ENCODE data around the gene DAPK3.

The DAPK3 gene

GRCh38 chr19:4007021-4007835 lies 36.3 kb upstream of the DAPK3 start, which contains the start of gene PIAS4 (continued):
- TF ChIP-seq INSM2 (tag by site-specific recombination; IDR thresholded peaks at IDR 0.05) (peak; percentile 48; the same call in 1 of the 2 replicates), ZNF350 (tag by site-specific recombination; IDR thresholded peaks at IDR 0.05) (no peak), ZNF785 (tag by site-specific recombination; IDR thresholded peaks at IDR 0.05) (no peak), ZNF394 (tag by site-specific recombination; IDR thresholded peaks at IDR 0.05; ENCODE audit: borderline replicate concordance) (no peak), ZNF658 (tag by site-specific recombination; IDR thresholded peaks at IDR 0.05) (no peak), ZNF473 (tag by site-specific recombination; IDR thresholded peaks at IDR 0.05) (no peak), ZBTB10 (tag by site-specific recombination; IDR thresholded peaks at IDR 0.05) (peak; percentile 80), AEBP2 (tag by site-specific recombination; IDR thresholded peaks at IDR 0.05; ENCODE audit: borderline replicate concordance) (no peak), ZNF404 (tag by site-specific recombination; IDR thresholded peaks at IDR 0.05) (no peak), EGR2 (tag by site-specific recombination; IDR thresholded peaks at IDR 0.05; ENCODE audit: low read depth) (peak; percentile 55), MEIS1 (CRISPR knock-in tag; IDR thresholded peaks at IDR 0.05; ENCODE audit: borderline replicate concordance) (no peak), YY2 (tag by site-specific recombination; IDR thresholded peaks at IDR 0.05) (0 out of 2 replicates have a peak, but pooled peaks have one; percentile 23), ZNF426 (tag by site-specific recombination; IDR thresholded peaks at IDR 0.05) (no peak), ZNF391 (tag by site-specific recombination; IDR thresholded peaks at IDR 0.05; ENCODE audit: borderline replicate concordance, low read depth) (peak; percentile 79; the same call in 1 of the 2 replicates), ZNF341 (tag by site-specific recombination; IDR thresholded peaks at IDR 0.05; ENCODE audit: low read depth) (peak; percentile 71), ZBTB26 (tag by site-specific recombination; optimal IDR thresholded peaks at IDR 0.05) (peak; percentile 89), ZNF777 (tag by site-specific recombination; IDR thresholded peaks at IDR 0.05; ENCODE audit: borderline replicate concordance) (no peak), ZNF302 (tag by site-specific recombination; IDR thresholded peaks at IDR 0.05; ENCODE audit: low read depth) (no peak), PRDM2 (tag by site-specific recombination; IDR thresholded peaks at IDR 0.05; ENCODE audit: borderline replicate concordance) (no peak), ZSCAN30 (tag by site-specific recombination; IDR thresholded peaks at IDR 0.05) (no peak), ZNF24 (tag by site-specific recombination; IDR thresholded peaks at IDR 0.05) (0 out of 2 replicates have a peak, but pooled peaks have one; percentile 38), ZNF791 (tag by site-specific recombination; IDR thresholded peaks at IDR 0.05) (no peak), IKZF3 (tag by site-specific recombination; IDR thresholded peaks at IDR 0.05) (peak; percentile 68; the same call in 1 of the 2 replicates), ZNF768 (tag by site-specific recombination; IDR thresholded peaks at IDR 0.05) (no peak), ZNF324 (tag by site-specific recombination; IDR thresholded peaks at IDR 0.05) (no peak), ZNF621 (tag by site-specific recombination; IDR thresholded peaks at IDR 0.05) (no peak)
